Peyer's patch (tissue), 4 donors: ENCODE data around the gene CTNNA1. TPM values are rescaled to one million over a fixed set of nuclear protein-coding genes. Genes with fewer than 3 reads are reported as not detected.
A peak's percentile ranks its signal among the peaks of the same experiment; 100 is the strongest.

Experiments
- DNase-seq, 3 donors: peaks; one replicate each; pipeline ENCODE4 v3.0.0-alpha.2; 2017 to 2019
- H3K27ac ChIP-seq, 4 donors: fragments of 200-600 bp; sonication (generic); one replicate each; pipeline ENCODE4 v1.5.1; 2016 to 2019
- H3K27me3 ChIP-seq, 2 donors: fragments of 200-600 bp; sonication (generic); one replicate each; pipeline ENCODE4 v1.5.1; 2019
- H3K36me3 ChIP-seq, 3 donors: fragments of 200-600 bp; sonication (generic); one replicate each; pipeline ENCODE4 v1.5.1; 2016 to 2019
- H3K4me1 ChIP-seq, 4 donors: fragments of 200-600 bp; sonication (generic); one replicate each; pipeline ENCODE4 v1.5.1; 2016 to 2019
- H3K4me3 ChIP-seq, 4 donors: fragments of 200-600 bp; sonication (generic); 1 replicate in 3 of 4; 2 replicates in 1 of 4; pipeline ENCODE4 v1.5.1; 2016 to 2019; ENCODE audit warnings: mild to moderate bottlenecking in 1 of 4
- H3K9me3 ChIP-seq, 4 donors: fragments of 200-600 bp; sonication (generic); one replicate each; pipeline ENCODE4 v1.5.1; 2016 to 2019; ENCODE audit warnings: mild to moderate bottlenecking in 1 of 4
- POLR2A ChIP-seq, 2 donors: fragments of 450-650 bp; IDR thresholded peaks; one replicate each; pipeline ENCODE4 v1.5.1; 2017; ENCODE audit warnings: antibody characterized with exemption in 2 of 2, mild to moderate bottlenecking in 2 of 2, moderate library complexity in 2 of 2
- total RNA-seq, 4 donors: library from RNA; depleted of rRNA; stranded (reverse); fragments of >200 nt; gene quantifications; one replicate each; pipeline ENCODE4 v1.1.0, GENCODE V29; 2016
- TF ChIP-seq, protein P1 (sequence below), 6 experiments: fragments of 450-650 bp in 4 of 6; fragments of 200-600 bp in 2 of 6; sonication (generic) in 1 of 6; IDR thresholded peaks; one replicate each; pipeline ENCODE4 v1.5.1; 2017 to 2019; ENCODE audit warnings: antibody characterized with exemption in 6 of 6, mild to moderate bottlenecking in 3 of 6, moderate library complexity in 1 of 6

Gene CTNNA1
- total RNA-seq, 4 donors from 2014 or later, result 351 to 516 (median 369) TPM

- no peaks in the 10 kb centered on the region for H3K27me3 ChIP-seq
- TF ChIP-seq, protein P1, sequence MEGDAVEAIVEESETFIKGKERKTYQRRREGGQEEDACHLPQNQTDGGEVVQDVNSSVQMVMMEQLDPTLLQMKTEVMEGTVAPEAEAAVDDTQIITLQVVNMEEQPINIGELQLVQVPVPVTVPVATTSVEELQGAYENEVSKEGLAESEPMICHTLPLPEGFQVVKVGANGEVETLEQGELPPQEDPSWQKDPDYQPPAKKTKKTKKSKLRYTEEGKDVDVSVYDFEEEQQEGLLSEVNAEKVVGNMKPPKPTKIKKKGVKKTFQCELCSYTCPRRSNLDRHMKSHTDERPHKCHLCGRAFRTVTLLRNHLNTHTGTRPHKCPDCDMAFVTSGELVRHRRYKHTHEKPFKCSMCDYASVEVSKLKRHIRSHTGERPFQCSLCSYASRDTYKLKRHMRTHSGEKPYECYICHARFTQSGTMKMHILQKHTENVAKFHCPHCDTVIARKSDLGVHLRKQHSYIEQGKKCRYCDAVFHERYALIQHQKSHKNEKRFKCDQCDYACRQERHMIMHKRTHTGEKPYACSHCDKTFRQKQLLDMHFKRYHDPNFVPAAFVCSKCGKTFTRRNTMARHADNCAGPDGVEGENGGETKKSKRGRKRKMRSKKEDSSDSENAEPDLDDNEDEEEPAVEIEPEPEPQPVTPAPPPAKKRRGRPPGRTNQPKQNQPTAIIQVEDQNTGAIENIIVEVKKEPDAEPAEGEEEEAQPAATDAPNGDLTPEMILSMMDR (IDR thresholded peaks at IDR 0.05), result no peak
- no peak for TF ChIP-seq POLR2A (IDR thresholded peaks at IDR 0.05)
- peaks cover 0 to 78% (median 0%) of the 10 kb centered on the region in 3 donors for H3K36me3 ChIP-seq
- no peak overlapping the region for H3K27ac ChIP-seq
- no peak overlapping the region for H3K4me3 ChIP-seq
- H3K9me3 ChIP-seq, result no peaks in the 10 kb centered on the region
- DNase-seq, result peak in 2 of 3 donors; percentile 70 to 86
- peaks cover 0 to 19% (median 0%) of the 10 kb centered on the region in 4 donors for H3K4me1 ChIP-seq
Measured at GRCh38 chr5:138927979-138928378, 174.8 kb downstream of the CTNNA1 start.

GRCh38 chr5:138929571-138929955 is 176.3 kb downstream of the CTNNA1 start:
- H3K36me3 ChIP-seq, result peaks cover 0 to 86% (median 0%) of the 10 kb centered on the region in 3 donors
- TF ChIP-seq, protein P1 (IDR thresholded peaks at IDR 0.05), result no peak
- DNase-seq, result no peak
- H3K9me3 ChIP-seq, result no peaks in the 10 kb centered on the region
- peaks cover 0 to 19% (median 0%) of the 10 kb centered on the region in 4 donors for H3K4me1 ChIP-seq
- no peaks in the 10 kb centered on the region for H3K27me3 ChIP-seq
- no peak overlapping the region for H3K27ac ChIP-seq
- no peak overlapping the region for H3K4me3 ChIP-seq

DNA sequence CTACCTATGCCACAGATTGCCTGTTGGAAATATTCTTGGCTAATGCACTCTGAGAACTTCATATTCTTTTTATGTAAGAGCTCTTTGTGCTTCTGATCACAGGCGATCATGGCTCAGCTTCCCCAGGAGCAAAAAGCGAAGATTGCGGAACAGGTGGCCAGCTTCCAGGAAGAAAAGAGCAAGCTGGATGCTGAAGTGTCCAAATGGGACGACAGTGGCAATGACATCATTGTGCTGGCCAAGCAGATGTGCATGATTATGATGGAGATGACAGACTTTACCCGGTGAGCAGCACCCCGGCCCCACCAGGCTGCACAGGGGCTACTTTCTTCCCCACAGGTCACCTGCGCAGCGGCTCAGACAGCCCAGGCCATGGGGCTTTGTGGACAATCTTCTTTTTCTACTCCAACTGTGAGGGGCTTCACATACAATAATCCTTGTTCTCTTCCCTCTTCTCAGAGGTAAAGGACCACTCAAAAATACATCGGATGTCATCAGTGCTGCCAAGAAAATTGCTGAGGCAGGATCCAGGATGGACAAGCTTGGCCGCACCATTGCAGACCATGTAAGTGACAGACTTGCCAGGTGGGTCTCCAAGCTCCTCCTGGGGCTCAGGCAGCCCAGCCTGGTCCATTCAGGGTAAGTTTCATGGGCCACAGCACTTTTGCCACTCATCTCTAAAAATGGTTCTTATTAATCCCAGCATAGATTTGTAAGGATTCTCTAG is 177.3 kb downstream of the CTNNA1 start:
- no peak overlapping the region for H3K4me3 ChIP-seq
- no peak for DNase-seq
- H3K4me1 ChIP-seq, result peaks cover 0 to 19% (median 0%) of the 10 kb centered on the region in 4 donors
- TF ChIP-seq POLR2A (IDR thresholded peaks at IDR 0.05), result no peak
- TF ChIP-seq, protein P1 (IDR thresholded peaks at IDR 0.05), result no peak
- no peaks in the 10 kb centered on the region for H3K27me3 ChIP-seq
- peaks cover 0 to 80% (median 0%) of the 10 kb centered on the region in 3 donors for H3K36me3 ChIP-seq
- no peaks in the 10 kb centered on the region for H3K9me3 ChIP-seq
- no peak overlapping the region for H3K27ac ChIP-seq

DNA sequence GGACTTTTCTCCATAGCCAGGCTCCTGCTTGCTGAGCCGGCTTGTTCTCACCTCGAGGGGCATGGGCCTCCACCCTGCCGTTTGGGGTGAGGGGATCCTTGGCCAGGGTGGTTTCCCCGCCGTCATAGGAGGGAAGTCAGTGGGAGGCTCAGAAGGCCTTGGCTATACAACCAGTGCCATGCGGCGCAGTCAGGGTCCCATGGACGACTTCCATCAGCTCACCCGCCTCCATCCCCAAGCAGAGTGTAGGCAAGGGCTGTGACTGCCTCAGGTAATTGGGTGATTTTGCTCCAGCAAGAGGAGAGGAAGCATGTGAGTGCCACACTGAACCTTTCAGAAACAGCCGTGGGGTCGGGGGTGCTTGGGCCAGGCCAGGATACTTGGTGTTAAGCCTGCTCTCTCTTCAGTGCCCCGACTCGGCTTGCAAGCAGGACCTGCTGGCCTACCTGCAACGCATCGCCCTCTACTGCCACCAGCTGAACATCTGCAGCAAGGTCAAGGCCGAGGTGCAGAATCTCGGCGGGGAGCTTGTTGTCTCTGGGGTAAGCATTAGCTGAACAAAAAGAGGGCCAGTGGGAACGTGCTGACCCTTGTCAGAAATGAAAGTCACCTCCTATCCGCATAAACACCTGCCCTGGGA is 179.1 kb downstream of the CTNNA1 start:
- no peak overlapping the region for H3K27ac ChIP-seq
- no peak overlapping the region for H3K4me3 ChIP-seq
- peaks cover 0 to 8% (median 0%) of the 10 kb centered on the region in 4 donors for H3K4me1 ChIP-seq
- peaks cover 0 to 73% (median 0%) of the 10 kb centered on the region in 3 donors for H3K36me3 ChIP-seq
- no peak for DNase-seq
- H3K9me3 ChIP-seq, result no peaks in the 10 kb centered on the region
- TF ChIP-seq, protein P1 (IDR thresholded peaks at IDR 0.05), result no peak
- no peak for TF ChIP-seq POLR2A (IDR thresholded peaks at IDR 0.05)
- no peaks in the 10 kb centered on the region for H3K27me3 ChIP-seq

GRCh38 chr5:138933522-138934290 is 180.5 kb downstream of the CTNNA1 start:
- H3K4me1 ChIP-seq, result no peaks in the 10 kb centered on the region
- no peak for DNase-seq
- H3K27ac ChIP-seq, result no peak overlapping the region
- TF ChIP-seq, protein P1 (IDR thresholded peaks at IDR 0.05), result no peak
- TF ChIP-seq POLR2A (IDR thresholded peaks at IDR 0.05), result no peak
- no peaks in the 10 kb centered on the region for H3K9me3 ChIP-seq
- peaks cover 0 to 73% (median 0%) of the 10 kb centered on the region in 3 donors for H3K36me3 ChIP-seq
- no peak overlapping the region for H3K4me3 ChIP-seq
- H3K27me3 ChIP-seq, result no peaks in the 10 kb centered on the region
